HEK293T (cell line): ENCODE results near the gene TTLL6.
"Not testable (repeated sequence)": the region's sequence is repeated elsewhere in the genome, so short reads cannot be mapped to it uniquely, and the experiment has no call there.

Experiments
- CTCF ChIA-PET: fragments of 350-600 bp; formaldehyde crosslinking; extraction: SDS; loops from one replicate; lab custom pipeline; 2021; ENCODE audit warnings: antibody characterized with exemption, inconsistent platforms; lab: Yijun Ruan, JAX
- POLR2A ChIA-PET: fragments of 350-600 bp; formaldehyde crosslinking; extraction: SDS; loops from one replicate; lab custom pipeline; 2020; ENCODE audit warnings: antibody characterized with exemption, inconsistent platforms; lab: Yijun Ruan, JAX
- DNase-seq: peaks from one replicate; pipeline ENCODE4 v3.0.0; 2012; ENCODE audit warnings: mixed read lengths; ENCODE audit errors: extremely low spot score
- ARNT ChIP-seq: fragments of 450-650 bp; IDR thresholded peaks from 2 replicates; pipeline ENCODE4 v1.6.1; 2017; ENCODE audit warnings: mild to moderate bottlenecking
- BHLHE40 ChIP-seq: fragments of 450-650 bp; IDR thresholded peaks from 2 replicates; pipeline ENCODE4 v1.6.1; 2016; ENCODE audit warnings: mild to moderate bottlenecking, moderate library complexity, borderline replicate concordance
- CTBP1 ChIP-seq: fragments of 450-650 bp; IDR thresholded peaks from 2 replicates; pipeline ENCODE4 v1.6.1; 2016; ENCODE audit warnings: borderline replicate concordance
- ELF4 ChIP-seq: fragments of 450-650 bp; IDR thresholded peaks from 2 replicates; pipeline ENCODE4 v1.6.1; 2017; ENCODE audit warnings: antibody characterized with exemption
- FOXA1 ChIP-seq: fragments of 450-650 bp; IDR thresholded peaks from 2 replicates; pipeline ENCODE4 v1.6.1; 2016; ENCODE audit warnings: mild to moderate bottlenecking
- FOXK2 ChIP-seq: fragments of 450-650 bp; IDR thresholded peaks from 2 replicates; pipeline ENCODE4 v1.6.1; 2016; ENCODE audit warnings: mild to moderate bottlenecking
- FOXM1 ChIP-seq: fragments of 450-650 bp; IDR thresholded peaks from 2 replicates; pipeline ENCODE4 v1.6.1; 2017; ENCODE audit warnings: mild to moderate bottlenecking, borderline replicate concordance
- HDGF ChIP-seq: fragments of 450-650 bp; IDR thresholded peaks from 2 replicates; pipeline ENCODE4 v1.6.1; 2017; ENCODE audit warnings: antibody characterized with exemption, borderline replicate concordance
- L3MBTL2 ChIP-seq: fragments of 450-650 bp; conservative IDR thresholded peaks from 2 replicates; pipeline ENCODE4 v1.6.1; 2016; ENCODE audit warnings: mild to moderate bottlenecking
- LEF1 ChIP-seq: fragments of 450-650 bp; IDR thresholded peaks from 2 replicates; pipeline ENCODE4 v1.6.1; 2017; ENCODE audit warnings: mild to moderate bottlenecking, borderline replicate concordance
- NFRKB ChIP-seq: fragments of 450-650 bp; IDR thresholded peaks from 2 replicates; pipeline ENCODE4 v1.6.1; 2016; ENCODE audit warnings: mild to moderate bottlenecking, moderate library complexity
- SP1 ChIP-seq: fragments of 450-650 bp; IDR thresholded peaks from 2 replicates; pipeline ENCODE4 v1.6.1; 2017
- SUZ12 ChIP-seq: fragments of 450-650 bp; IDR thresholded peaks from 2 replicates; pipeline ENCODE4 v1.6.1; 2016; ENCODE audit warnings: mild to moderate bottlenecking
- TARDBP ChIP-seq: fragments of 450-650 bp; IDR thresholded peaks from 2 replicates; pipeline ENCODE4 v1.6.1; 2016
- ZNF384 ChIP-seq: fragments of 450-650 bp; IDR thresholded peaks from 2 replicates; pipeline ENCODE4 v1.6.1; 2016
- TF ChIP-seq, protein P1 (sequence below): fragments of 450-650 bp; IDR thresholded peaks from 2 replicates; pipeline ENCODE4 v1.6.1; 2016

TTLL6 gene

DNA sequence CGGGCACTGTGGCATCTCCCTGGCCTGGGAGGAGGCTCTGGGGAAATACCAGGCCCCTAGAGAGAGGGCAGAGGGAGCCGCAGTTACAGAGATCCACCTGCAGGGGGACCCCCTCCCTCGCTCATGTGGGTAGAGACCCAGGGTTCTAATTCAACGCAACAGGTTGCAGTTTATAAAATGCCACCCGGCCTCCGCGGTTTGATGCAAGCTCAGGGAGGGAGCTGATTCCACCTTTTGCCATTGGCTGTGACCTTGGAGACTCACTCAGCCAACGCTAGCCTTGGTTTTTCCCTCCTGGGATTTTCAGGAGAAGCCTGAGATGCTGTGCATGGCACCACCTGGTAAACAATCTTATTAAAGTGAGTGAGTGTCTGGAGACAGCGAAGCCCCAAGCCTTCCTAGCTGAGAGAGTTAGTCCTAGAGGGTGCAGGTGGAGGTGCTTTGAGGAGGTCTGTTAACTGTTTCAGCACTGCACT, 12.1 kb downstream of the TTLL6 start:
- CTCF ChIA-PET = interaction anchor here (0.6 to 5.1 kb wide), 20 partner anchors 9 to 190 kb away, joined by 3 to 65 read pairs (median 4); partner anchors contain the start of genes HOXB13, HOXB8 and TTLL6
- DNase-seq = peak; percentile 89
- POLR2A ChIA-PET = interaction anchor here (0.6 to 2.1 kb wide), 6 partner anchors 12 to 103 kb away, joined by 3 to 7 read pairs (median 3); partner anchors contain the start of genes ATP5MC1 and TTLL6
- TF ChIP-seq L3MBTL2 (no peak), ZNF384 (no peak), BHLHE40 (no peak), CTBP1 (no peak), NFRKB (no peak), ARNT (no peak), TARDBP (no peak), HDGF (no peak), FOXM1 (no peak), SP1 (no peak), SUZ12 (no peak)

DNA sequence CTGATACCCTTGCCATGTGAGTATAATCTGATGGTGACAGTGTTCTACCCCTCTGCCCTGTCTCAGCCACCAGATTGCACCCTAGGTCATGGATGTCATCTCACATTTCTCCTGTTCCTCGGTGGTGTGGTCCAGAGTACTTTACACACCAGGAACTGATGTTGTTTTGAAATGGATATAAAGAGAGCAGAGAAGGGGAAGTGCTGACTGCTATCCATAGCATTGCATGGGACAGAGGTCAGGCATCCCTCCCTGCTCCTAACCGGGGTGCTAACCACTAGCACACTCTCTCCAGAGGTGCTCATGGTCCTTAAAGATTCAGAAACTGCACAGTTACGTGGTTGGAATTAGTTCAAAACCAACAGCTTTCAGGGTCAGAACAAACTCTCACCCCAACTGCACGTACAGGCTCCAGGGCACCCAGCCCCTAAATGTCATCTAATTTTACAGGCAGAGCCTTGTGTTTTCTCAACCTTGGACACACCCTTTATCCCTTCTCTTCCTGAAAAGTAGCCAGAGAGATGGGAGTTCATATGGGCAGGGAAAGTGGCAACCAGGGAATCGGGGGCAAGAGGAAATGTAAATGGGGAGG, 16.3 kb downstream of the TTLL6 start:
- no peak for DNase-seq
- TF ChIP-seq FOXK2 (no peak), CTBP1 (no peak), FOXM1 (no peak), SUZ12 (no peak), SP1 (no peak), TARDBP (no peak), NFRKB (no peak), HDGF (no peak), FOXA1 (no peak), BHLHE40 (no peak), ZNF384 (no peak), ELF4 (no peak), LEF1 (no peak), ARNT (no peak)
- TF ChIP-seq, protein P1, sequence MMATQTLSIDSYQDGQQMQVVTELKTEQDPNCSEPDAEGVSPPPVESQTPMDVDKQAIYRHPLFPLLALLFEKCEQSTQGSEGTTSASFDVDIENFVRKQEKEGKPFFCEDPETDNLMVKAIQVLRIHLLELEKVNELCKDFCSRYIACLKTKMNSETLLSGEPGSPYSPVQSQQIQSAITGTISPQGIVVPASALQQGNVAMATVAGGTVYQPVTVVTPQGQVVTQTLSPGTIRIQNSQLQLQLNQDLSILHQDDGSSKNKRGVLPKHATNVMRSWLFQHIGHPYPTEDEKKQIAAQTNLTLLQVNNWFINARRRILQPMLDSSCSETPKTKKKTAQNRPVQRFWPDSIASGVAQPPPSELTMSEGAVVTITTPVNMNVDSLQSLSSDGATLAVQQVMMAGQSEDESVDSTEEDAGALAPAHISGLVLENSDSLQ = no peak
- POLR2A ChIA-PET = no interaction called here
- CTCF ChIA-PET = interaction anchor here (0.6 to 5.1 kb wide), 3 partner anchors 11 to 114 kb away, joined by 3 to 65 read pairs (median 4); no protein-coding TSS in a partner anchor

DNA sequence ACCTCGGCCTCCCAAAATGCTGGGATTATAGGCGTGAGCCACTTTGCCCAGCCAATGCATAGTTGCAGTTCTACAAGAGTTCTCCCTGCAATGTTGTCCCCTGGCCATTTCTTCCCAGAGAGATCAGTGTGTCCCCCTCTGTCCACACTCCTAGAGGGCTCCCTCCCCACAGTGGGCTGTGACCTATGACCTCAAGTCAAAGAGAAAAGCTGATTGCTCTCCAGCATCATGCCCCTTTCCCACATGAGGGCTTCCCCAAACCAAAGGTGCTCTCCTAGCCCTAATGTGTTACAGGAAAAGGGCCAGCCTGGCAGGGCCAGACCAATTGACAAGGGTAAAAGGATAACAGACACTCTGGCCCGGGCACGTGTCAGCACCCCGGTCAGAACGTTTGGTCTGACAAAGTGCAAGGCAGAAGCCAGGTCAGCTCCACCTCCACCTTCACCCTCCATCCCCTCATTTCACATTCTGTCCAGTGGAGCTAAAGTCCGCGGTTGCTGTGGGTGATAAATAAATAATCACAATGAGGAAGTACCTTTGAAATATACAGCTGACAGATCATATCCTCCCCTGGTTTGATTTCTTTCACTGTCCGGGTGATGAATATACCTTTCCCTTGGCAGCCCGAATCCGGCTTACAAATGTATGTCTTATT, 17.8 kb downstream of the TTLL6 start:
- DNase-seq = no peak
- POLR2A ChIA-PET = interaction anchor here (1.0 kb wide), 1 partner anchor 11 kb away, joined by 3 read pairs; no protein-coding TSS in a partner anchor
- CTCF ChIA-PET = interaction anchor here (0.6 to 1.6 kb wide), 4 partner anchors 80 to 120 kb away, joined by 3 to 5 read pairs (median 4); no protein-coding TSS in a partner anchor
- TF ChIP-seq ELF4 (no peak), SP1 (no peak), L3MBTL2 (no peak), FOXA1 (no peak), TARDBP (no peak), LEF1 (no peak), SUZ12 (no peak), FOXM1 (no peak), ARNT (no peak), NFRKB (no peak), ZNF384 (no peak), CTBP1 (no peak), HDGF (no peak), FOXK2 (no peak), BHLHE40 (no peak)
- TF ChIP-seq, protein P1 = no peak

DNA sequence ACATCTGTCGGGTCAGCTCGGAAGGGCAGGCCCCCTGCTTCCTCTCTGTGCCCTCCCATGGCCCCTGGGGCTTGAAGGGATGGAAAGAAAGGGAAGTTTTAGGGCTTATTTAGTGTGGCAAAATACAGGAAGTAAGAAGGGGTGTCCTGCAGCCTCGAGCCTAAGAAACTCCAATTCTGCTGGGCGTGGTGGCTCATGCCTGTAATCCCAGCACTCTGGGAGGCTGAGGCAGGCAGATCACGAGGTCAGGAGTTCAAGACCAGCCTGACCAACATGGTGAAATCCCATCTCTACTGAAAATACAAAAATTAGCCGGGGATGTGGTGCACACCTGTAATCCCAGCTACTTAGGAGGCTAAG, 20.9 kb downstream of the TTLL6 start:
- DNase-seq, POLR2A ChIA-PET: not testable (repeated sequence)
- CTCF ChIA-PET = interaction anchor here (1.0 kb wide), 1 partner anchor 83 kb away, joined by 4 read pairs; no protein-coding TSS in a partner anchor

DNA sequence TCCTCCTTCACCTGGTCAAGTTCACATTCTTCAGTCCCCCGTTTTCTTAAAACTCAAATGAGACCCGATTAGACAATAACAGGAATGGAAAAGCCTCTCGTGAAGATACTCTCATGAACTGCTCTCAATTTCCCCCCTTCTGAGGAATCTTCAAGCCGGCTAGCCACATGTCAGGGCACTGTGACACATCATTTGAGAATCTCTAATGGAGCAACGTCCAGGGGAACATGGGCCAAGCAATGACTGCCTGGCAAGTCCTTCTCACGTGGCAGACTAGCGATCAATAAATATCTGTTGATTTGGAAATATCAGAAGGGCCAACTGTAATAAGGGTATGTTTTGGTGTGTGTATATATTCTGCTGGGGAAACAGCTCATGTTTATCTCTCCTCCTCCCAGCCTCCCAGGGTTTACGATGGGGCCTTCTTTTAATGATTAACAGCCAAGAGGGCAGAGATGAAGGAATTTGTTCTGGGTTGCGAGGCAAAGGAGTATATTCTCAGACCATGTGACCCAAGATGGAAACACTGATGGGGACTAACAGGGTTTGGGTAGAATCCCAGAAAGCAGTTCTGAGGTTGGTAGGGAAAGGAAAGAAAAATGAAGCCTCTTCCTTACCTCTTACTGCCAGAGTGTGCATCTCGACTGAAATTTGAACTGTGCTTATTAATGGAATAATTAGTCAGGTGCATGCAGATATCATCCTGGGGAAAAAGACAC, 21.4 kb downstream of the TTLL6 start:
- POLR2A ChIA-PET = no interaction called here
- TF ChIP-seq NFRKB = no peak
- no peak for TF ChIP-seq ZNF384
- TF ChIP-seq L3MBTL2 = no peak; the same call in none of the 2 replicates
- TF ChIP-seq, protein P1 = no peak
- no peak for TF ChIP-seq LEF1
- TF ChIP-seq SP1 = no peak
- no peak for TF ChIP-seq TARDBP
- no peak for TF ChIP-seq SUZ12
- no peak for TF ChIP-seq FOXM1
- TF ChIP-seq BHLHE40 = no peak
- TF ChIP-seq FOXK2 = no peak
- CTCF ChIA-PET = interaction anchor here (0.8 to 1.5 kb wide), 3 partner anchors 71 to 118 kb away, joined by 3 to 5 read pairs (median 4); no protein-coding TSS in a partner anchor
- DNase-seq = no peak
